Measurements from ENCODE around the gene NOP53. TPM values are rescaled to one million over a fixed set of nuclear protein-coding genes. Genes with fewer than 3 reads are reported as not detected.

Gene NOP53
- total and polyA plus RNA-seq, 9 of the 15 experiments (the other 6 are each of a cell fraction or from before 2014, with no cell fraction given), result 6.5 to 274 (median 145) TPM

- TF ChIP-seq ZNF23 (CRISPR knock-in tag; IDR thresholded peaks at IDR 0.05), result no peak
- no peak for TF ChIP-seq NCOR1 (IDR thresholded peaks at IDR 0.05)
- TF ChIP-seq KDM5B (IDR thresholded peaks at IDR 0.05; ENCODE audit: insufficient replicate concordance, low read depth, low read length), result no peak
- TF ChIP-seq HDAC2 (IDR thresholded peaks at IDR 0.05), result no peak
- TF ChIP-seq HEY1 (CRISPR knock-in tag; IDR thresholded peaks at IDR 0.05; ENCODE audit: borderline replicate concordance), result no peak
- no peak for TF ChIP-seq TCF15 (CRISPR knock-in tag; IDR thresholded peaks at IDR 0.05)
- no peak for TF ChIP-seq PHF21A (IDR thresholded peaks at IDR 0.05; ENCODE audit: borderline replicate concordance, low read depth)
- no peak for TF ChIP-seq ZNF668 (CRISPR knock-in tag; IDR thresholded peaks at IDR 0.05)
- TF ChIP-seq CC2D1A (IDR thresholded peaks at IDR 0.05), result no peak
- TF ChIP-seq SIN3A (IDR thresholded peaks at IDR 0.05; ENCODE audit: borderline replicate concordance in 2 of 2, control insufficient read depth in 1 of 2, low read depth in 2 of 2, low read length in 2 of 2), result no peak
- no peak for TF ChIP-seq NFIX (CRISPR knock-in tag; IDR thresholded peaks at IDR 0.05; ENCODE audit: low read depth)
- TF ChIP-seq USF2 (CRISPR knock-in tag; IDR thresholded peaks at IDR 0.05), result no peak
- no peak for TF ChIP-seq RBM34 (IDR thresholded peaks at IDR 0.05; ENCODE audit: borderline replicate concordance, insufficient read depth, low read length)
- TF ChIP-seq DEAF1 (CRISPR knock-in tag; IDR thresholded peaks at IDR 0.05), result no peak
- TF ChIP-seq MBD2 (IDR thresholded peaks at IDR 0.05; ENCODE audit: borderline replicate concordance, low read depth), result no peak
- no peak for TF ChIP-seq ARNT (IDR thresholded peaks at IDR 0.05)
- no peak for TF ChIP-seq NR4A1 (CRISPR knock-in tag; IDR thresholded peaks at IDR 0.05)
- no peak for TF ChIP-seq NR4A1 (tag; IDR thresholded peaks at IDR 0.05)
- TF ChIP-seq PURB (CRISPR knock-in tag; IDR thresholded peaks at IDR 0.05; ENCODE audit: low read depth), result no peak
- TF ChIP-seq SRSF3 (IDR thresholded peaks at IDR 0.05; ENCODE audit: insufficient read depth, low read length), result no peak
- no peak for TF ChIP-seq ZNF512 (tag; IDR thresholded peaks at IDR 0.05)
- TF ChIP-seq VEZF1 (CRISPR knock-in tag; IDR thresholded peaks at IDR 0.05), result no peak
- TF ChIP-seq TFAM (CRISPR knock-in tag; conservative IDR thresholded peaks at IDR 0.05), result no peak
- TF ChIP-seq SETDB1 (IDR thresholded peaks at IDR 0.05; ENCODE audit: low read length), result no peak
Measured at GRCh38 chr19:47729468-47729798, 15.9 kb upstream of the NOP53 start (continued).
